HS-5 (cell line): ENCODE results near the gene OR6M1.

Source experiments
- DNase-seq: peaks from one replicate; pipeline ENCODE4 v3.0.0-alpha.2; 2012; ENCODE audit warnings: low read depth

OR6M1 gene

GRCh38 chr11:123775289-123775688, 30.9 kb downstream of the OR6M1 start:
- no peak for DNase-seq

DNA sequence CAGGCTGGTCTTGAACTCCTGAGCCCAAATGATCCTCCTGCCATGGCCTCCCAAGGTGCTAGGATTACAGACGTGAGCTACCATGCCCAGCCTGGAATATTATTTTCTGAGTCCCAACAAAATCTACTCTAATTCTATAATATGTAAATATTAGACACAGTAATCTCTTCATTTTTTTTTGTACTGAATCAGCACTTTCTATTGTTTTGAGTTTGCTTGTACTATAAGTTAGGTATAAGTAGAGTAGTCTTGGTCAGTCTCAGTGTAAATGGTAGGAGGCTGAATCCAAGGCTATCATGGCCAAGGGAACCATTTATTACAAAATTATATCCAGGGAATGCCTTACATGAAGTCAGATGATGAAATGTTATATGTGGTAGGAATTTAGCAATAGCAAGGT, 32.2 kb downstream of the OR6M1 start:
- DNase-seq = no peak

- DNase-seq = no peak
Observed at GRCh38 chr11:123773026-123773425, 33.1 kb downstream of the OR6M1 start.

GRCh38 chr11:123771664-123772063, 34.5 kb downstream of the OR6M1 start:
- no peak for DNase-seq

- no peak for DNase-seq
Observed at GRCh38 chr11:123770712-123771111, 35.4 kb downstream of the OR6M1 start.

DNA sequence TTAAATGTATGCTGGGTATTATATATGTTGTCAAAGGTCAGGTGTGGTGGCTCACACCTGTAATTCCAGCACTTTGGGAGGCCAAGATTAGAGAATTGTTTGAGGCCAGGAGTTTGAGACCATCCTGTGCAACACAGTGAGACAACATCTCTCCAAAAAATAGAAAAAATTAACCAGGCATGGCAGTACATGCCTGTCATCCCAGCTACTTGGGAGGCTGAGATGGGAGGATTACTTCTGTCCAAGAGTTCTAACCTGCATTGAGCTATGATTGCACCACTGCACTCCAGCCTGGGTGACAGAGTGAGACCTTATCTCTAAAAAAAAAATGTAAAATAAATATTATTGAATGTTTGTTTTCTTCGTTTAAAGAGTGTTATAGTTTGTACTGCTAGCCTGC, 40.5 kb downstream of the OR6M1 start:
- DNase-seq = no peak

DNA sequence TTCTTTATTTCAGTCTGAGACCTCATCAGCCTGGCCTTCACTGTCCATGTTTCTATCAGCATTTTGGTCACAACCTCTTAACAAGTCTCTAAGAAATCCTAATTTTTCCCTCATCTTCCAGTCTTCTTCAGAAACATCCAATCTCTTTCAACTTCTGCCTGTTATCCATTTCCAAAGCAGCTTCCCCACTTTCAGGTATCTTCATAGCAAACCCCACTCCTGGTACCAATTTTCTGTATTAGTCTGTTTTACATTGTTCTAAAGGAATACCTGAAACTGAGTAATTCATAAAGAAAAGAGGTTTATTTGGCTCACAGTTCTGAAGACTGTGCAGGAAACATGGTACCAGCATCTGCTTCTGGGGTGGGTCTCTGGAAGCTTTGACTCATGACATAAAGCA, 43.7 kb downstream of the OR6M1 start:
- DNase-seq = no peak

DNA sequence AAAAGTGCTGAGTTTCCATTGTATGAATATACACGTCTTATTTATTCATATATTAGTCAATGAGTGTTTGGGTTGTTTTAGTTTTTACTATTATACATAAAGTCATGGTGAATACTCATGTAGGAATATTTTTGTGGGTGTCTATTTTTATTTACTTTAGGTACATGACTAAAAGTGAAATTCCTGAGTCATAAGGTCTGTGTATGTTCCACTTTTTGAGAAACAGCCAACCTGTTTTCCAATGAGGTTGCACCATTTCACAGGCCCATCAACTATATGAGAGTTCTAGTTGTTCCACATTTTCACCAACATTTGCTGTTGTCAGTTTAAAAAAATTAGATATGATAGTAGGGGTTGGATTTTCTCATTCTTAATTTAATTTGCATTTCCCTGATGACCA, 45.3 kb downstream of the OR6M1 start:
- DNase-seq = no peak

DNA sequence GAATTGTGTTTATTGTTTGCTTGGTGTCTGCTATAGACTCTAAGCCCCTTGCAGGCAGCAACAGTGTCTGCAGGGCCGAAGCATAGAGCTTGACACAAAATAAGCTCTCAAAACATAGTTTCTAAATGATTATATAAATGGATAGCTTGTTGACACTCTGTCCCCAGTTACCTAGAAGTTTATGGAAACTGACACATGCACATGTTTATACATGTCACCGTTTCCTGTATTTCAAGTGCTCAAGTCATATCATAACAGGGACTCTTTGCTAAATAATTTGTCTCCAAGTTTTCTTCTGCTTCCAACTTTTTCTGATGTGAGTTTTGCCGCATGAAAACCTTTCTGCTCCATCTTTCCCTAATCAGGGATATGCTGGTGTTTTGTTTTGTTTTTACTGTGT, 48.2 kb downstream of the OR6M1 start:
- no peak for DNase-seq

DNA sequence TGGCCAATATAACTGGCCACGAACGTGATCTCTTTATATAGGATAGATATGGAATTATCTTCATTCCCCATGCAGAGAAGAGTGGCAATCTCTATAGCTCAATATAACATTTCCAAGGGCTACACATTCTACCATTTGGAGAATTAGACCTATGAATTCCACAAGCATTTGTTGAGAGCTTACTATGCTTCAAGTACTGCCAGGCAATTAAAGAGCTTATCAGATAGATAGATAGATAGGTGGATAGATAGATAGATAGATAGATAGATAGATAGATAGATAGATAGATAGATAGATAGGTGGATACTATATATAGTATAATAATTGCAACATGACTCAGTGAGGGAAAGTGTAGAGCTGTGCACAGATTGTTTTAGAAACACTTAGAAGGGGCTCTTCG, 50.3 kb downstream of the OR6M1 start:
- no peak for DNase-seq
